ENCODE results near the gene GATAD2A.
"Not testable (repeated sequence)": the region's sequence is repeated elsewhere in the genome, so short reads cannot be mapped to it uniquely, and the experiment has no call there.

The GATAD2A gene, protein sequence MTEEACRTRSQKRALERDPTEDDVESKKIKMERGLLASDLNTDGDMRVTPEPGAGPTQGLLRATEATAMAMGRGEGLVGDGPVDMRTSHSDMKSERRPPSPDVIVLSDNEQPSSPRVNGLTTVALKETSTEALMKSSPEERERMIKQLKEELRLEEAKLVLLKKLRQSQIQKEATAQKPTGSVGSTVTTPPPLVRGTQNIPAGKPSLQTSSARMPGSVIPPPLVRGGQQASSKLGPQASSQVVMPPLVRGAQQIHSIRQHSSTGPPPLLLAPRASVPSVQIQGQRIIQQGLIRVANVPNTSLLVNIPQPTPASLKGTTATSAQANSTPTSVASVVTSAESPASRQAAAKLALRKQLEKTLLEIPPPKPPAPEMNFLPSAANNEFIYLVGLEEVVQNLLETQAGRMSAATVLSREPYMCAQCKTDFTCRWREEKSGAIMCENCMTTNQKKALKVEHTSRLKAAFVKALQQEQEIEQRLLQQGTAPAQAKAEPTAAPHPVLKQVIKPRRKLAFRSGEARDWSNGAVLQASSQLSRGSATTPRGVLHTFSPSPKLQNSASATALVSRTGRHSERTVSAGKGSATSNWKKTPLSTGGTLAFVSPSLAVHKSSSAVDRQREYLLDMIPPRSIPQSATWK

DNA sequence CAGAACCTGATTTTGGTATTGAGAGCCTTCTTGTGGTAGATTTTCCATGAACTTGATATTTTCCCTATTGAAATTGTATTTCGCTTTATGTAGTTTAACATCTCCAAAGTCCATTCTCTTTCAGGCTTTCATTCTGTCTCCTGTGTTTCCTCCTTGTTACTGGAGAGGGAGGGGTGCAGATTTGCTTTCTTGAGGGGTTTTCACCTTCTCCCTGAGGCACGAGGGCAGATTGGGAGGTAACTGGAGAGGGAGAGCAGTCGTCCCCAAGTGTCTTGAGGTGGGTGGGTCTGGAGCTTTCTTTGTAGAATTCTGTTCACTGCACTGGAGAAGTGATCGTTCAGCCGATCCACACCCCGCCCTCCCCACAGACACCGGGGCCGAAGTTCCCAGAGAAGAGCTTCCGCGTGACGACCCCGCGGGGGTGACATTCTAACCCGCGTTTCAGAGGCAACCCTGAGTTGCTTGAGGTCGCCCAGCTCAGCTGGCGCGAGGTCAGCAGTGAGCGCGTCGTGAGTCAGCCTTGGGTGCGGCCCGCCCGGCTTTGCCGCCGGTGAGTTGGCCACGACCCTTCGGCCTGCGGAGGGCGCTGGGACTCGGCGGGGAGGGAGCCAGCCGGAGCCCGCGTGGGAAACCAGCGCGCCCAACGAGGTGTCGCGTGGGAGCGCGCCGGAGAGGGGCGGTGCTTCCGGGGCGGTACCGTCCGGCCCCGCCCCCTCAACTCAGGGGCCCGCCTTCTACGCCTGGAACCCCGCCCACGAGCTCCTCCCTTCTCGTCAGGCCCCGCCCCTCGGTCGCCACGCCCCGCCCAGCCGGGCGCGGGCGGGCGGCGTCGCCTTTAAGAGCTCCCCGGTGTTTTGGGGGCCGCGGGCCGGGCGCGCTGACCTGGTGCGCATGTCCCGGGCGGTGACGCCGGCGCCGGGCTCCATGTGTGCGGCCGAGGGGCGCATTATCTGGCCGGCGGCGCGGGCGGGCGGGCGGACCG, at the start of gene GATAD2A:
Gene GATAD2A, plus strand, starts transcription at position 797 of the 982 bp plus-strand sequence. CDS start 59,671 bp downstream, outside the sequence.
- DNase-seq (ENCODE audit: low spot score): peak; percentile 91

DNA sequence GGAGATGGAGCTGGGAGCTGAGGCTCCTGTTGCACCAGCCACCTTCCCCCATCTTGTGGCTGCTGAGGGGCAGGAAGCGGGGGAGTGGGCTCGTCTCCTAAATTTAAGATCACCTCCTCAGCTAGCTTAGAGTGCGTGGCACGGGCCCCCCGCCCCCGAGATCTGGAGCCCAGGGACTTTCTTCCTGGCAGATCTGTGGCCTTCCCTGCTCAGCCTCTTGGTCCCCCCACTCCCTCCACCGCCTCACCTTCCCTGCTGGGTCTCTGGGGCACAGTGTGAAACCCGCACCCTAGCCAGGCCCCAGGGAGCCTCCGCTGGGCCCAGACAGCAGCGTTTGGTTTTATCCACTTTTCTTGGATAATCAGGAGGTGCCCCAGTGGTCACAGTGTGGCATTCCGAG, 49.0 kb upstream of the GATAD2A start:
- DNase-seq (ENCODE audit: low spot score): no peak

- DNase-seq (ENCODE audit: low spot score): no peak
Observed at GRCh38 chr19:19356901-19357566, 48.4 kb upstream of the GATAD2A start.

GRCh38 chr19:19361075-19361594, 44.3 kb upstream of the GATAD2A start:
- peak; percentile 75 for DNase-seq (ENCODE audit: low spot score)

DNA sequence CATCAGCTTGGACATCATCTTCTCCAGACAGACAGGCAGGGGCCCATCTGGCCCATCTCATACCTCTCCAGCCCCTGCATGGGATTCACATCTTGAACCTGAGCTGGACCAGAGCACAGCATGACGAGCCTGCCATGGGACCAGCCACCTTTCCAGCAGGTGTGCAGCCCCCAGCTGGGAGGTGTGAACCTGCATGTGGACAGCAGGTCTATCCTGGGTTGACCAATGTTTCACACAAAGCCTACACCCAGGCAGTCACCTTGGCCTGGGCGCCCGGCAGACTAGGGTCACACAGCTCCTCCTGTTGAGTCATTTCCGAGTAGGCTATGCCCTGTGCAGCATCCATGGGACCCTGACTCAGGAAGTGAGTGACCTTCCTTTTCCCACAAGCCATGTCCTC, 43.4 kb upstream of the GATAD2A start:
- DNase-seq (ENCODE audit: low spot score): no peak

DNA sequence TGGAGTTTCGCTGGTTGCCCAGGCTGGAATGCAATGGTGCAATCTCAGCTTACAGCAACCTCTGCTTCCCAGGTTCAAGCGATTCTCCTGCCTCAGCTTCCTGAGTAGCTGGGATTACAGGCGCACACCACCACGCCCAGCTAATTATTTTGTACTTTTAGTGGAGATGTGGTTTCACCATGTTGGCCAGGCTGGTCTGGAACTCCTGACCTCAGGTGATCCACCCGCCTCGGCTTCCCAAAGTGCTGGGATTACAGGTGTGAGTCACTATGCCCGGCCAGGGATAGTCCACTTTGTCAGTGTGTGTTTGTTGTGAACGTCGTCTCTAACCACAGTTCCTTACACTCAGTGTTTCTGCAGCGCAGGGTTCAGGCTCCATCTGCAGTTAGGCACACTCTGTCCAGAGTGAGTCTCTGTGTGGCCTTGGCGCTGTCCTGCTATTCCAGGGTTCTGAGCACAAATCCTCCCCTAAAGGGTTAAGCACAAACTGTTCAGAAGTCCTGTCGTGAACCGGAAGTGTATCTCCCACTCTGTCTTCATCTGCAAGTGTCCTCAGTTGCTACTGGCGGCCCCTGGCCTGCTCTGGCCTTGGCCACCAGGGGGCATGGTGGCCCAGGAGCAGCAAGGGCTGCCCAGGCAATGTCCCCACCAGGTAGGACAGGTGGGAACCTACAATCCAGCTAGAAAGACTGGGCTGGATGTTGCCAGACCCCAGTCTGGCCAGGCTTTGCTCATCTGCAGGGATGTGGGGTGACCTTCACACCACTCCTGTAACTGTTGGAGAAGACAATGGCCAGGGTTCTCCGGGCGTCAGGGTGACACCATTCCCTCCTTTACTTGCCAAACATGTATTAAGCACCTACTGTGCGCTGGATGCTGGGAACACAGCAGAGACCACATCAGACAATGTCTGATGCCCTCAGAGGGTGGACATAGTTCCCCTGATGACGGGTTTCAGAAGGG, 38.8 kb upstream of the GATAD2A start:
- peak; percentile 76 for DNase-seq (ENCODE audit: low spot score)

DNA sequence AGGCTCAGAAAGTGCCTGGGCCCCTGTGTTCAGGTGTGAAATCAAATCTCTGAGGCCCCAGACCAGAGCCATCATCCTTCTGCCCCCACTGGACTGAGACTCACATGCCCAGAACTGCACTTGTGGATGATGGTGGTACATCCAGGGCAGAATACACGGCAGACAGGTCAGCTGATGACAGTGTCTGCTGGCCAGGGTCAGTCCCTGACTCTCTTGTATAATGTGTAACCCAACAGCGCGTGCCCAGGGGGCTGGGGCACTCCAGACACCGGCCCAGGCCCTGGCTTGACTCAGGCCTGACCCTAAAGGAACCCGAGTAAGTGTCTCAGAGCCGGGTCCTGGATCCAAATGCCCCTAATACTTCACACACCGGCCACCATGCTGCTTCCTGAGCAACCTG, 37.4 kb upstream of the GATAD2A start:
- DNase-seq (ENCODE audit: low spot score): no peak

GRCh38 chr19:19371059-19371458, 34.4 kb upstream of the GATAD2A start:
- no peak for DNase-seq (ENCODE audit: low spot score)

GRCh38 chr19:19372656-19373416, 32.6 kb upstream of the GATAD2A start:
- peak; percentile 65 for DNase-seq (ENCODE audit: low spot score)

- no peak for DNase-seq (ENCODE audit: low spot score)
Observed at GRCh38 chr19:19379527-19379926, 25.9 kb upstream of the GATAD2A start.

- not testable (repeated sequence) for DNase-seq (ENCODE audit: low spot score)
Observed at GRCh38 chr19:19380316-19380715, 25.2 kb upstream of the GATAD2A start.

- DNase-seq (ENCODE audit: low spot score): no peak
Observed at GRCh38 chr19:19381007-19381926, 24.2 kb upstream of the GATAD2A start.

GRCh38 chr19:19382118-19382517, 23.4 kb upstream of the GATAD2A start:
- no peak for DNase-seq (ENCODE audit: low spot score)

DNA sequence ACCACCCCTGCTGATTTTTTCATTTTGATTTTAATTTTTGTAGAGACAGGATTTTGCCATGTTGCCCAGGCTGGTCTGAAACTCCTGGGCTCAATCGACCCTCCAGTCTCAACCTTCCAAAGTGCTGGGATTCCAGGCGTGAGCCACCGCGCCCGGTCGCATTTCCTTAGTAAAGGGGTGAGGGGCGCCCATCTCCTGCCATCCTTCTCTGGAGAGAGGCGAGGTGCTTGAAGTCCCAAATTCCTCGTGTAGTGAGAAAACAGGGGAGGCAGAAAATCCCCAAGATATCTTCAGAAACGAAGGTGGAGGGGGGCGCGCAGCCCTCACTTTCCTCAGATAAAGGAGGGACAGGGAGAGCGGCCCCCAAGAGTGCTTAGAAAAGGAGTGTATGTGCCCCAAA, 21.0 kb upstream of the GATAD2A start:
- no peak for DNase-seq (ENCODE audit: low spot score)

GRCh38 chr19:19385131-19385895, 20.2 kb upstream of the GATAD2A start:
- DNase-seq (ENCODE audit: low spot score): peak; percentile 100

GRCh38 chr19:19385896-19386869, 19.3 kb upstream of the GATAD2A start:
- peak; percentile 50 for DNase-seq (ENCODE audit: low spot score)

Measured in CD4-positive, alpha-beta T cell treated with Interleukin-2 at 100 ng/mL for 4 hours (primary cell).